Activated CD8-positive, alpha-beta memory T cell treated with anti-CD3 and anti-CD28 coated beads, Interleukin-2, amount 10 ng/mL, durations not matched to agents 7 days and 5 days (primary cell): ENCODE data around the gene GLYATL3. TPM values are rescaled to one million over a fixed set of nuclear protein-coding genes. Genes with fewer than 3 reads are reported as not detected.
"Not testable (repeated sequence)": the region's sequence is repeated elsewhere in the genome, so short reads cannot be mapped to it uniquely, and the experiment has no call there.

ENCODE experiments used
- ATAC-seq: fragments of 150-1000 bp; cut with Tn5 transposase; one replicate; pipeline ENCODE4 v1.10.0; 2021; ENCODE audit warnings: moderate library complexity
- CTCF ChIA-PET: fragments of 350-600 bp; sonication (Branson Sonifier 250); formaldehyde crosslinking; loops from one replicate; lab custom pipeline; 2021; ENCODE audit warnings: antibody characterized with exemption; lab: Charles Lee
- DNase-seq: peaks from one replicate; pipeline ENCODE4 v3.0.0-alpha.2; 2020
- H3K27ac Mint-ChIP-seq: one replicate; pipeline ENCODE4 v1.8.0; 2021; ENCODE audit warnings: mild to moderate bottlenecking, mixed read lengths
- H3K27me3 Mint-ChIP-seq: one replicate; pipeline ENCODE4 v1.8.0; 2021; ENCODE audit warnings: mixed read lengths
- H3K36me3 Mint-ChIP-seq: one replicate; pipeline ENCODE4 v1.8.0; 2021; ENCODE audit warnings: mild to moderate bottlenecking, mixed read lengths
- H3K4me1 Mint-ChIP-seq: one replicate; pipeline ENCODE4 v1.8.0; 2021; ENCODE audit warnings: mixed read lengths
- H3K4me3 Mint-ChIP-seq: one replicate; pipeline ENCODE4 v1.8.0; 2021; ENCODE audit warnings: mild to moderate bottlenecking, moderate library complexity, mixed read lengths
- H3K9me3 Mint-ChIP-seq: one replicate; pipeline ENCODE4 v1.8.0; 2022; ENCODE audit warnings: low read depth, mixed read lengths
- total RNA-seq, 2 experiments: library from RNA; stranded (reverse); gene quantifications; one replicate each; pipeline ENCODE4 v1.2.3, GENCODE V29; 2021

The GLYATL3 gene
- total RNA-seq, 2 experiments from 2014 or later, result not detected

- H3K36me3 Mint-ChIP-seq, result peaks cover 37% of the 10 kb centered on the region
- H3K27ac Mint-ChIP-seq, ATAC-seq, DNase-seq, H3K9me3 Mint-ChIP-seq, H3K4me3 Mint-ChIP-seq, H3K27me3 Mint-ChIP-seq, H3K4me1 Mint-ChIP-seq, CTCF ChIA-PET: not testable (repeated sequence)
Measured at GRCh38 chr6:49483380-49483779, 16.3 kb upstream of the GLYATL3 start.

- CTCF ChIA-PET, result interaction anchor here (0.9 kb wide), 1 partner anchor 8 kb away, joined by 3 read pairs; no protein-coding TSS in a partner anchor
- Mint-ChIP-seq H3K27me3 (no peaks in the 10 kb centered on the region), H3K27ac (no peak overlapping the region), H3K4me1 (no peaks in the 10 kb centered on the region), H3K4me3 (no peak overlapping the region), H3K9me3 (no peaks in the 10 kb centered on the region), H3K36me3 (peaks cover 28% of the 10 kb centered on the region)
- no peak for ATAC-seq
- DNase-seq, result no peak
Measured at GRCh38 chr6:49490633-49491032, 9.1 kb upstream of the GLYATL3 start.

DNA sequence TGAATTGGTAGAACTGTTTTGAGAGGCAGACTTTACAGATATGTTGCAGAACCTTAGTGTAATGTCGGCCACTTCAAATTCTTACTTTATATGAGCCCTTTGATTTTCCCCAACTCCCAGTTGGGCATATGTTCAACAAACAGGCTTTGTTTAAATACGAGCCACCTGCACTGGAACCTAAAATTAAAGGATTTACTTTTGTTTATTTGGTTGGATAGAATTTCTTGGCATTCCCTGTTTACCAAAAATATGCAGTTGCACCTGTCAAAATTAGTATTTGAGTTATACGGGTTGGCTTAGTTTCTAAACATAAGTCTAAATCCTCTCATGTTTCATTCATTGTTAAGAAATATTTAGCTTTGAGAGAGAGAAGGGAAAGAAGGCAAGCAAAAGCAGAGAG, 2.4 kb upstream of the GLYATL3 start:
- peaks cover 6% of the 10 kb centered on the region for H3K36me3 Mint-ChIP-seq
- H3K4me3 Mint-ChIP-seq, result no peak overlapping the region
- H3K4me1 Mint-ChIP-seq, result no peaks in the 10 kb centered on the region
- H3K27ac Mint-ChIP-seq, result no peak overlapping the region
- H3K9me3 Mint-ChIP-seq, result no peaks in the 10 kb centered on the region
- DNase-seq (no peak), ATAC-seq (no peak)
- CTCF ChIA-PET, result no interaction called here
- H3K27me3 Mint-ChIP-seq, result no peaks in the 10 kb centered on the region

DNA sequence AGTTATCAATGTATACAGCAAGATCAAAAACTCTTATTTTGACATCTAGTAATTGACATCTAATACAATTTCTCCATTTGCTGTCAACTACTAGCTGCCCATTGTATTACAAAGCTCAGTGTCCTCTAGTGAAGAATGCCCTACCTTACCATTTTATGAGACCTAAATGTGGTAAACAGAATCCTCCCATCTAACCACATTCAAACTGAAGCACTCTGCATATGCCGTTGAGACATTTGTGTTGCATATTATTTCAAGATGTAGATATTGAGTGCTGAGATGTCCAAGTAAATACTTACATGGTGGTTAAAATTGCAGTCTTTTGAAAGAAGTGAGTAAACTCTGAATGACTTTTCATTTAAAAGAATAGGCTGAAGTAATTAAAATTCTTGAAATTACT, 597 bp upstream of the GLYATL3 start:
- Mint-ChIP-seq H3K4me3 (no peak overlapping the region), H3K9me3 (no peaks in the 10 kb centered on the region), H3K4me1 (no peaks in the 10 kb centered on the region), H3K27me3 (no peaks in the 10 kb centered on the region), H3K27ac (no peak overlapping the region), H3K36me3 (no peaks in the 10 kb centered on the region)
- ATAC-seq (no peak), DNase-seq (no peak)
- CTCF ChIA-PET, result interaction anchor here (1.2 kb wide), 1 partner anchor 9 kb away, joined by 3 read pairs; no protein-coding TSS in a partner anchor

DNA sequence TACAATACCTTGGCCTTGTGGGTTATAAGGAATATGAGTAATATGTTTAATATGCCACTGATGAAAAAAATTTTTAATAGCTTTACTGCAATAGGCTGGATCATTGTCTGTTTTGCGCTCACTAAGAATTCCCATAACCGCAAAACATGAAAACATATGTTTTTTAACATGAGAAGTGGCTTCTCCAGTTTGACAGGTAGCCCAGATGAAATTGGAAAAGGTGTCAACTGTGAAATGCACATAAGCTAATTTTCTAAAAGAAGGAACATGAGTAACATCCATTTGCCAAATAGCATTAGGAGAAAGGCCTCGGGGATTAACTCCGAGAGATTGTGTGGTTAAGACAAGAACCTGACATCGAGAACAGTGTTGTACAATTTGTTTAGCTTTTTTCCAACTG, 4.9 kb downstream of the GLYATL3 start:
- Mint-ChIP-seq H3K4me3 (no peak overlapping the region), H3K27ac (no peak overlapping the region), H3K36me3 (no peaks in the 10 kb centered on the region), H3K4me1 (no peaks in the 10 kb centered on the region), H3K9me3 (no peaks in the 10 kb centered on the region), H3K27me3 (peaks cover 7% of the 10 kb centered on the region)
- CTCF ChIA-PET, result no interaction called here
- DNase-seq, result no peak
- ATAC-seq, result no peak

GRCh38 chr6:49506569-49507111, 6.9 kb downstream of the GLYATL3 start:
- H3K9me3 Mint-ChIP-seq, result no peaks in the 10 kb centered on the region
- ATAC-seq (no peak), DNase-seq (no peak)
- no peaks in the 10 kb centered on the region for H3K36me3 Mint-ChIP-seq
- peaks cover 11% of the 10 kb centered on the region for H3K27me3 Mint-ChIP-seq
- no peaks in the 10 kb centered on the region for H3K4me1 Mint-ChIP-seq
- no peak overlapping the region for H3K27ac Mint-ChIP-seq
- no peak overlapping the region for H3K4me3 Mint-ChIP-seq
- CTCF ChIA-PET, result no interaction called here

DNA sequence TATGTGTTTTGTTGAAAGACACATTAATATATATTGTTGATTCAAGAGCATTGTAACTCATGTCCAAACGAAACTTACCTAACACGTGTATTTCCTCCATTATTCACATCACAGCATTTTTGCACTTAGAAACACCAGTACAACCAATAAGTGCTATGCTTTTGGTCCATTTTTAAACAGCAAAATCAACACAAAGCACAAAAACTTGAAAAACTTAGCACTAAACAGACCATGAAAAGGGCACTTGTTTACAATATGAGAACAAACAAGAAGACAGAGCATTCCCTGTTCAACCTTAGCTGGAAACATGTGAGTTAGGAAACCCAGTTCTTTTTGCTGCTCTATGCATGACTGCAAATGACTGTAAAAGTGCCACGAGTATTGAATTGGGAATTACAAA, 9.6 kb downstream of the GLYATL3 start:
- DNase-seq, result no peak
- no peaks in the 10 kb centered on the region for H3K36me3 Mint-ChIP-seq
- H3K27me3 Mint-ChIP-seq, result peaks cover 25% of the 10 kb centered on the region
- H3K9me3 Mint-ChIP-seq, result no peaks in the 10 kb centered on the region
- H3K27ac Mint-ChIP-seq, result no peak overlapping the region
- no peak for ATAC-seq
- H3K4me3 Mint-ChIP-seq, result no peak overlapping the region
- no peaks in the 10 kb centered on the region for H3K4me1 Mint-ChIP-seq
- CTCF ChIA-PET, result no interaction called here

DNA sequence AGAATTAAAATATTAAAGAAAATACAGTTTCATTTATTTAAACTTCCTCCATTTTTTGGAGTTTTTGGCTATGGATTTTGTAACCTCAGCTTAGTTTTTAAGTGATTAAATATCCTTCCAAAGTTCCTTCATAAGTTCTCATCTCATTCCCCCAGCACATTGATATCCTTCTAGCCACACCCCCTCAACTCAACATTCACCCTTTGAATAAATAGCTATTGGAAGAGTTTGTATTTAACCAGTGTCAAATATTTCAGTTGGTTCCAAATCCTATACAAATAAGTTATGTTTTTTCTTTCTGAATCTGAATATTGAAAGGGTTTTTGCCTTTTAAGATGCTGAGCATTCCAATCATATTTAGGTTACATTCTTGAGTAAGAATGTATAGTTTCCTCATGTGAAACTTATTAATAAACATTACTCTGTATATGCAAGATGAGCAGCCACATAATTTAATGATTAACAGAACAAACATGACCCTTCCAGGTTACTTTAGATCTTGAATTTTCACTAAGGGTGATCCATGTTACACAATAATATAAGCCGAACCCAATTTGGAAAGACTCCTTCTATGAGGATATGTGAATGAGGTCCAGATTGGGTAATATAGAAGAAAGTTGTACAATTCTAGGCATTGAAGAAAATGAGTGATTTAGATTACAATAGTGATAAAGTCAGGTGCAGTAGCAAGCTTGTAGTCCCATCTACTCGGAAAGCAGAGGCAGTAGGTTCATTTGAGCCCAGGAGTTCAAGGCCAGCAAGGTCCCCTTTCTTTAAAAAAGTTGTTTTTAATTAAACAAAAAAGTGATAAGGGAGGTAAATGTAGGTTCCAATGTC, 13.6 kb downstream of the GLYATL3 start:
- H3K4me1 Mint-ChIP-seq, result no peaks in the 10 kb centered on the region
- no peak overlapping the region for H3K27ac Mint-ChIP-seq
- H3K4me3 Mint-ChIP-seq, result no peak overlapping the region
- CTCF ChIA-PET, result no interaction called here
- no peaks in the 10 kb centered on the region for H3K36me3 Mint-ChIP-seq
- H3K9me3 Mint-ChIP-seq, result no peaks in the 10 kb centered on the region
- DNase-seq (no peak), ATAC-seq (no peak)
- peaks cover 23% of the 10 kb centered on the region for H3K27me3 Mint-ChIP-seq

DNA sequence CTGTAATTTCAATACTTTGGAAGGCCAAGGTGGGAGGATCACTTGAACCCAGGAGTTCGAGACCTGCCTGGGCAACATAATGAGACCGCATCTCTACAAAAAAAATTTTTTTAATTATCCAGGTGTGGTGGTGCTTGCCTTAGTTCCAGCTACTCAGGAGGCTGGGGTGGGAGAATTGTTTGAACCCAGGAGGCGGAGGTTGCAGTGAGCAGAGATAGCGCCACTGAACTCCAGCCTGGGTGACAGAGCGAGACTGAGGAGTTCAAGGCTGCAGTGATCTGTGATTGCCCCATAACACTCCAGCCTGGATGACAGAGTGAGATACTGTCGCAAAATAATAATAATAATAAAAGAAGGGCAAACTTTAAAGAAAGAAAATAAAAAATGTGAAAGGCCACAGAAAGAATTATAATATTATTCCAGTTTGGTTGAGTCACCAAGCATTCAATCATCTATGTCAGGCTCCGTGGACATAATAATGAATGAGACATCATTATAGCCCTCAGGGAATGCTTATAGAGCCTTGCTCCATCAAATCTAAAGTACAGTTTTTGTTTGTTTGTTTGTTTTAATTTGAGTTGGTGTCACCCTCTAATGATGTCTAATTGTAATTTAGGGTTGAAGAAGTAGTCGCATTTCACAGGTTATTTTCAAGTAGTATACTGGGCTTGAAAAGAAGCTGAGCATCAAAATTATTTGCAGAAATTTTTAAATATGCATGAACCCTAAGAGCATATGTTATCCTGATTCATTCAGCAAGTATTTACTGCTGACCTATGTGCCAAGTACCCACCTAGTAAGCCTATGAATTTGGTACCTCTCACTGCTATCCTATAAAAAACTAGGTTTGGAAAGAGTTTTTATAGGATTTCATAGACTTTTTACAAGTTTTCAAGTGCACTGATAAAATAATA, 15.1 kb downstream of the GLYATL3 start:
- H3K4me1 Mint-ChIP-seq, result no peaks in the 10 kb centered on the region
- no peaks in the 10 kb centered on the region for H3K36me3 Mint-ChIP-seq
- H3K9me3 Mint-ChIP-seq, result no peaks in the 10 kb centered on the region
- ATAC-seq (no peak), DNase-seq (no peak)
- H3K27me3 Mint-ChIP-seq, result peaks cover 21% of the 10 kb centered on the region
- no peak overlapping the region for H3K4me3 Mint-ChIP-seq
- CTCF ChIA-PET, result no interaction called here
- H3K27ac Mint-ChIP-seq, result no peak overlapping the region

GRCh38 chr6:49515485-49516146, 15.9 kb downstream of the GLYATL3 start:
- Mint-ChIP-seq H3K9me3 (no peaks in the 10 kb centered on the region), H3K4me3 (no peak overlapping the region), H3K36me3 (no peaks in the 10 kb centered on the region), H3K4me1 (no peaks in the 10 kb centered on the region), H3K27me3 (peaks cover 21% of the 10 kb centered on the region), H3K27ac (no peak overlapping the region)
- CTCF ChIA-PET, result no interaction called here
- no peak for ATAC-seq
- no peak for DNase-seq

DNA sequence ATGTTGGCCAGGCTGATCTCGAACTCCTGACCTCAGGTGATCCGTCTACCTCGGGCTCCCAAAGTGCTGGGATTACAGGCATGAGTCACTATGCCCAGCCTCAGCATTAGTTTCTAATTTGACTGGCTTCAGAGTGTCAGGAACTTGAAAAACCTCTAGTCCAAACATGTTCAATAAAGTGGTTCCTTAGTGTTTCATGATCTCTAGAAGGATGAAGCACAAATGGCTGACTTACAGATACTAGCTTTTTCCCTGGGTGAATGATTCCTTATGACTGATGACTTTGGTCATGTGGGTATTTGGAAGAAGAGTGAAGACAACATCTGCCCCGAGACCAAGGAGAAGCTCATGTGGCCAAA, 16.4 kb downstream of the GLYATL3 start:
- ATAC-seq, result no peak
- CTCF ChIA-PET, result no interaction called here

GRCh38 chr6:49517919-49518318, 18.2 kb downstream of the GLYATL3 start:
- CTCF ChIA-PET, result interaction anchor here (3.2 kb wide), 1 partner anchor 14 kb away, joined by 11 read pairs; no protein-coding TSS in a partner anchor
- no peaks in the 10 kb centered on the region for H3K9me3 Mint-ChIP-seq
- no peaks in the 10 kb centered on the region for H3K4me1 Mint-ChIP-seq
- no peaks in the 10 kb centered on the region for H3K36me3 Mint-ChIP-seq
- ATAC-seq (no peak), DNase-seq (no peak)
- no peak overlapping the region for H3K27ac Mint-ChIP-seq
- no peak overlapping the region for H3K4me3 Mint-ChIP-seq
- peaks cover 13% of the 10 kb centered on the region for H3K27me3 Mint-ChIP-seq

More for the DNA sequence above, 16.4 kb downstream of the GLYATL3 start:
- H3K36me3 Mint-ChIP-seq, result no peaks in the 10 kb centered on the region
- DNase-seq, result no peak
- H3K4me3 Mint-ChIP-seq, result no peak overlapping the region
- peaks cover 21% of the 10 kb centered on the region for H3K27me3 Mint-ChIP-seq
- H3K4me1 Mint-ChIP-seq, result no peaks in the 10 kb centered on the region
- H3K9me3 Mint-ChIP-seq, result no peaks in the 10 kb centered on the region
- H3K27ac Mint-ChIP-seq, result no peak overlapping the region

DNA sequence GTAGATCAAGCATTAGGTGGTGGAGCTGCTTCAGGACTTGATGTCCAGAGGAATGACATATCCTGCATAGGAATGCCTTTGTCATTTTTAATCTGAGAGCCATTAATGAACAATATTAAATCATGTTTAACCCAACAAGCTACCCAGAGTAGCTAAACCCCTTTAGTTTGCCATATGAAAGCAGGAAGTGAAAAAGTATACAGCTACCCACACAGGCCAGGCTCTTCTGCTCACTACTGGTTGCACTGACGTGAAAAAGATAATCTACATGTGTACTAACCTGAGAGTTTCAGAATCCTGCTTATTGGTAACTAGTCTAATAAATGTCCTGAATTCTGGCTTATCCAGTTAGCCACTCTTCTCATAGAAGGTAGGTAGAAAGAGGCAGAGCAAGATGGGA, 19.9 kb downstream of the GLYATL3 start:
- no peak overlapping the region for H3K4me3 Mint-ChIP-seq
- no peaks in the 10 kb centered on the region for H3K9me3 Mint-ChIP-seq
- H3K4me1 Mint-ChIP-seq, result no peaks in the 10 kb centered on the region
- peaks cover 3% of the 10 kb centered on the region for H3K27me3 Mint-ChIP-seq
- DNase-seq (no peak), ATAC-seq (no peak)
- CTCF ChIA-PET, result interaction anchor here (1.5 to 3.2 kb wide), 2 partner anchors 12 kb away, joined by 4 to 11 read pairs; no protein-coding TSS in a partner anchor
- no peaks in the 10 kb centered on the region for H3K36me3 Mint-ChIP-seq
- no peak overlapping the region for H3K27ac Mint-ChIP-seq
